HG03378 (cell line): ENCODE results near the gene SYTL2.
"Not testable (repeated sequence)": the region's sequence is repeated elsewhere in the genome, so short reads cannot be mapped to it uniquely, and the experiment has no call there.

ENCODE experiments used
- ATAC-seq: cut with Tn5 transposase; IDR thresholded peaks from one replicate; pipeline ENCODE4 v1.9.1; 2021; ENCODE audit warnings: mild to moderate bottlenecking, moderate library complexity; ENCODE audit not compliant: unreplicated experiment

Gene SYTL2

DNA sequence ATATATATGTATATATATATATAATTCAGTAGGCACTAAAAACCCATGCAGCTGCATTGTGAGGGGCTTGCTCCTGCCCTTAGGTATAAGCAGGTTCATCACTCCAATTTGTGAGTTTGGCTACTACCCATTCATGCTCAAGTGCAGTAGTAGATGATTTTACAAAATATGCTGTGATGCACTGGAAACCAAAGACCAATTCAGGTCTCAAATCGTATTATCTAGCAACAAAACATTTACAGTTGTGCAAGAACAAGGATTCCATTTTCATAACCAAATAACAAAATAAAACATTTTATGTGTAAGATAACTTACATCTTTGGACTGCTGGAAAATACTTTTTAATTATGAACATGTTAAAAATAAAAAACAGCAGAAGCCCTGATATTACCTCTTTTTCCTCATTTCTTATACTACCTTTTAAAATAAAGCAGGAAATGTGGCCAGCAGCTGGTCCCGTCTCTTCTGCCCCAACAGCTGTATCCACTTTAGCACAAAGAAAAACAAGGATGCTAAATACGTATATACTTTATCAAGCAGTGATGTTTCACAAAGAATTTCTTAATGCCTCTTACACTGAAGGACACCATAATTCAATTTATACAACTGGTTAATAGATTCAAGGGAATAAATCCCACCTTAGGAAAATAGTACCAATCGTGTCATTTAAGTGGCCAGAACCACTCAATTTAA, 148.8 kb downstream of the SYTL2 start:
- no peak for ATAC-seq

DNA sequence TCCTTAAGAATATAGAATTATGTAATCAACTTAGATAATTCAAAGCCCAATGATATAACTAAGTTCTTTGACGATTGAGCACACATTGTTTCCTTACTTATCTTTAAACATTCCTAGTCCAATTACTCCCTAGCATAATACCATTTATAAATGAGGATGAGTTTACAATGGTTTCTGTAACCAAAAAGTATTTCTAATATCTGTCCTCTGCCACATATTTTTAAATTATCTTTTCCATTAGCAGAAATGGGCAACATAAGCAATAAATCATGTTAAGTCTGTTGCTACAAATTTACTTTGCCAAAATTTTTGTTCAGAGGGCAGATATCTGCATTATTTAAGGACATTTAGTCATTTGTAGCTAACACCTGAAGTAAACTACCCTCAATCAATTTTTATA, 152.8 kb downstream of the SYTL2 start:
- ATAC-seq: no peak

DNA sequence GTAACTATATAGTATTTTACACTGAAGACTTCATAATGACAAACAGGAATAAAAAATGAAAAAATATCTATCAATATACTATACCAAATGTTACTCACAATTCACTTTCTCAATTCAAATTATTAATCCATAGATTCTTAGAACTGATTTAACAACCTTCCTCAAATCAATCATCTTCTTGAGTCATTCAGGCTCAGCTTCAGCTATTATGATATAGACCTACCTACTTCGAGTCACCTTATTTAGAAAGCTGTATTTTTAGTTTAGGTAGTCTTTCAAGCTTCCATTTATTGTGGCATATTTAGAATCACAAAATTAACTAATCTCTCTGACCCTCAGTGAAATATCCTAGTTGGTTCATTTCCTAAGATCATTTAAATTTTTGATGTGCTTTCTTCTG, 154.2 kb downstream of the SYTL2 start:
- ATAC-seq: no peak

DNA sequence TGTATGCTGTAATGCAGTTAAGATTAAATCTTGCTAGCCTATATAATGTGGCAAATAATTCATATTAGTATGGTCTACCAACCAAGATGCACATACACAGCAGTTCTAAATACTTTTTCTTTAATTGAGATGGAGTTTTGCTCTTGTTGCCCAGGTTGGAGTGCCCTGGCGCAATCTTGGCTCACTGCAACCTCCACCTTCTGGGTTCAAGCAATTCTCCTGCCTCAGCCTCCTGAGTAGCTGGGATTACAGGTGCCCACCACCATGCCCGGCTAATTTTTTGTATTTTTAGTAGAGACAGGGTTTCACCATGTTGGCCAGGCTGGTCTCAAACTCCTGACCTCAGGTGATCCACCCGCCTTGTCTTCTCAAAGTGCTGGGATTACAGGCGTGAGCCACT, 156.6 kb downstream of the SYTL2 start:
- not testable (repeated sequence) for ATAC-seq

DNA sequence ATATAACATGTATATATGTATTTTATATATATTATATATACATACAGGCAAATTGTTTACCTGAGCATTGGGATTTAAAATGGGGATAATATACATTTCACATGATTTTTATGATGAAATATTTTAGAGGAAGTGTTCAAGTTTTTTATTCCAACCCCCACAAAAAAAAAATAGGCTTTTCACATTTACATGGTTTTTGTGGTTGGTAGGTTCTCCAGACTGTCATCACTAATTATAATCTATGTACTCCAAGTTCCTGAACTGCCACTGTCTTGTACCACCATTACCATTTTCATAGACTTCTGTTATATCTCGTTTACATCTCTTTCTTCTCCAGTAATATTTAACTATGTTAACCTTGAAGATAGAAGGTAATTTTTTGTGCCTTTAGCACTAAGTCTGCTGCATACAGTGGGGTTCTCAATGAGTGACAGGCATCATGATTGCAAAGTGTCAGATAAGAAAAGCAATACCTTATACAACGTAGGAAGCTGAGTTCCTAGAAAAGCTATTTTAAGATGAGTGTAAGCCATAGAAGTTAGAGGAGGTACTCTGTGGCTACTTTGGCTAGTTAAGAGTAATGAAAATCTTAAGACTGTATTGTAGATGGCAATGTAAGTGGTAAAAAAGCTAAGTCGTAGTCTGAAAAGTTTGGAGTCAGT, 158.0 kb downstream of the SYTL2 start:
- no peak for ATAC-seq

DNA sequence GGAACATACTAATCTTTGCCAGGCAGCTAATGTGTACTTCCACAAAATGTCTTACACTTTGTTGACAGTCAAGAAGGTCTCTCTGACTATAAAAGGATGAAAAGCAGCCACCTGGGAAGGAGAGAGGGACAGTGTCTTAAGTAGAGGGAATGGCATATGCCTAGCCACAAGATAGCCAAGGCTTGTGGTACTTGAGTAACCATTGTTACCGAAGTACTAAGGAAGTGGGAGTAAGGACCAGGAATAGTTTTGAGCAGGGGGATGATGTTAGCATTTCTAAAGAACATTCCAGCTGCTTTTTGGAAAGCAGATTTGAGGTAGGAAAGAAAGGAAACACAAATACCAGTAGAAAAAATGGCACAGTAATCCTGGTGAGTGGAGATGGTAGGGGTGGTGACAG, 159.8 kb downstream of the SYTL2 start:
- no peak for ATAC-seq

DNA sequence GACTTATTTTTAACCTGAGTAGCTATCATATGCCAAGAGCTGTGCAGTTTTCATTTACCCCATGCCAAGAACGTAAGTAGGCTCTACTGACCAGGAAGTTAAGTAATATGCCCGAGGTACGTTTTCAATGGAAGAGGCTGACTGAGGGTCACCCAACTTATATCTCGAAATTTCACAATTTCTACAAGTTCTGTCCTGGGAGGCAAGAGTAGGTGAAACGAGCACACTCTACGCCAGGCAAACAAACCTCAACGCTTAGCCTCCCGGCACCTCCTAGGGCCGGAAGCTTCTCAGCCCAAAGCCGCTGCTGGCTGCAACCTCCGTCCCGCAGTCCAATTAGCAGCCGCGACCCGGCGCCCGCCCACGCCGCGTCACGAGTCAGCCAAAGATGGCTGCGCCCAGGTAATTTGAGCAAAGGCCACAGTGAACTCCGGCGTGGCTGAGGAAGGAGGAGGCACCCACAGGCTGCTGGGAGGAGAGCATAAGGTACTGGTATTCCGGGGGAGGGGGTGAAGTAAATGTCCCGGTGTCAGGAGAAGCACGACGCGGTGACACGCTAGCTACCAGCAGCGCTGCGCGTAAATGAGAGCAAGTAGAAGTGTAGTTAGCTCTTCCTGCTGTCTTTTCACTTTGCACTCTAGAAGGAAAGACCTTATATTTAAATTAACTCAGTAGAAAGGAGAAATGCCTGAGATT, 163.2 kb downstream of the SYTL2 start, which contains the start of gene TMEM126A:
TSS of gene TMEM126A (plus strand) at position 364 of the 696 bp plus-strand sequence. CDS start 2,289 bp downstream, outside the sequence.
- ATAC-seq: peak; percentile 96

DNA sequence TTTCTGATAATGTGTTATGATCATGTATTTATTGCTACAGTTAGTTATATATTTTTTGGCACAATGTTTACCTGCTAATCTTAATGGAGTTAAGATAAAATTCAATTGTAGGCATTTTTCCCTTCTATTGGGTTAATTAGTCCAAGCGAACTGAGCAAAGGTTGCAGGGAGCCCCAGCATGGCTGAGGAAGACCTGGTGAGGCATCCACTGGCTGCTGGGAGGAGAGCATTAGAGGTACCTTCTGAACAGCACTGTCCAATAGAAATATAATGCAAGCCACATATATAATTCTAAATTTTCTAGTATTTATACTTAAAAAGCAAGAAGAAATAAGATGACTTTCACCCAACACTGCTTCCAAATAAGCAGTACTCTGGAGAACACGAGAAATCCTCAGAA, 163.9 kb downstream of the SYTL2 start:
- no peak for ATAC-seq
